ENCODE data around the gene RAB34. TPM values are rescaled to one million over a fixed set of nuclear protein-coding genes. Genes with fewer than 3 reads are reported as not detected.

Gene RAB34
- polyA plus RNA-seq, 1 experiment, result 389 TPM

- Histone ChIP-seq H3K27me3 (ENCODE audit: control insufficient read depth, insufficient read depth, low read length) (no peaks in the 10 kb centered on the region), H3K4me3 (ENCODE audit: low read depth, low read length) (no peak overlapping the region), H3K9me3 (ENCODE audit: control insufficient read depth, insufficient read depth, low read length) (no peaks in the 10 kb centered on the region; the same call in 1 of the 2 replicates), H3K27ac (ENCODE audit: low read depth, low read length) (peak overlapping the region; percentile 11)
- TF ChIP-seq, protein P1, sequence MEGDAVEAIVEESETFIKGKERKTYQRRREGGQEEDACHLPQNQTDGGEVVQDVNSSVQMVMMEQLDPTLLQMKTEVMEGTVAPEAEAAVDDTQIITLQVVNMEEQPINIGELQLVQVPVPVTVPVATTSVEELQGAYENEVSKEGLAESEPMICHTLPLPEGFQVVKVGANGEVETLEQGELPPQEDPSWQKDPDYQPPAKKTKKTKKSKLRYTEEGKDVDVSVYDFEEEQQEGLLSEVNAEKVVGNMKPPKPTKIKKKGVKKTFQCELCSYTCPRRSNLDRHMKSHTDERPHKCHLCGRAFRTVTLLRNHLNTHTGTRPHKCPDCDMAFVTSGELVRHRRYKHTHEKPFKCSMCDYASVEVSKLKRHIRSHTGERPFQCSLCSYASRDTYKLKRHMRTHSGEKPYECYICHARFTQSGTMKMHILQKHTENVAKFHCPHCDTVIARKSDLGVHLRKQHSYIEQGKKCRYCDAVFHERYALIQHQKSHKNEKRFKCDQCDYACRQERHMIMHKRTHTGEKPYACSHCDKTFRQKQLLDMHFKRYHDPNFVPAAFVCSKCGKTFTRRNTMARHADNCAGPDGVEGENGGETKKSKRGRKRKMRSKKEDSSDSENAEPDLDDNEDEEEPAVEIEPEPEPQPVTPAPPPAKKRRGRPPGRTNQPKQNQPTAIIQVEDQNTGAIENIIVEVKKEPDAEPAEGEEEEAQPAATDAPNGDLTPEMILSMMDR (IDR thresholded peaks at IDR 0.05; ENCODE audit: low read depth, low read length), result no peak
- POLR2A ChIA-PET, result interaction anchor here (0.6 to 1.0 kb wide), 2 partner anchors 9 to 98 kb away, joined by 3 read pairs; no protein-coding TSS in a partner anchor
- CTCF ChIA-PET, result no interaction called here
- no peak for DNase-seq (ENCODE audit: low read depth, low spot score)
Measured at GRCh38 chr17:28704219-28704858, 13.3 kb downstream of the RAB34 start.

DNA sequence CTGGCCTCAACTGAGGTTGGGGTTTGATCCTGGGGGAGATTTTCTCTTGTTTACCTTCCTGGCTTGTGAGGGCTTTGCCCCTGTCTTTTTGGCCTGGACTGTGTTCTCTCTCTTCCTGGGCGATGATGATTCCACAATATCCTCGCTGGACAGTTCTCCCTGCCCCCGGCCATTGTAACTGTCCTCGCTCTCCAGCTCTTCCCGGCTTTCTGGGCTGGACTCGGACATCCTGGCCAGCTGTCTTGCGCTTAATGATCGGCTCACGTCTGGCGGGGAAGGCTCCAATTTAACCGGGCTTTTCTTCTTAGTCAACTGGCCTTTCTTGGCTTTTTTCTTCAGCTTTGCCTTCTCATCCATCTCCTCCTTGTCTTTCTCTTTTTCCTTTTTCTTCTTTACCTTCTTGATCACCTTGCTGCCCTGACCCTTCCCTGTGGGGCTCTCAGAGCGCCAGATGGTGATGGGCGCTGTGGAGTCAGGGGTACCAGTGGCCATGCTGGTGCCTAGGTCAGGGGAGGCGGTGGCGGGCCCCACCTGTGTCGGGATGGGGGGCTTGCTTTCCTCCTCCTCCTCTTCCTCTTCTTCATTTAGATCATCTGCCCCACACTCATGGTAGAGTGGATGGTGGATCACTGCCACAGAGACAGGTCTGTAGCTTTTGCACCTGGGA is 14.0 kb downstream of the RAB34 start:
- DNase-seq (ENCODE audit: low read depth, low spot score), result no peak

DNA sequence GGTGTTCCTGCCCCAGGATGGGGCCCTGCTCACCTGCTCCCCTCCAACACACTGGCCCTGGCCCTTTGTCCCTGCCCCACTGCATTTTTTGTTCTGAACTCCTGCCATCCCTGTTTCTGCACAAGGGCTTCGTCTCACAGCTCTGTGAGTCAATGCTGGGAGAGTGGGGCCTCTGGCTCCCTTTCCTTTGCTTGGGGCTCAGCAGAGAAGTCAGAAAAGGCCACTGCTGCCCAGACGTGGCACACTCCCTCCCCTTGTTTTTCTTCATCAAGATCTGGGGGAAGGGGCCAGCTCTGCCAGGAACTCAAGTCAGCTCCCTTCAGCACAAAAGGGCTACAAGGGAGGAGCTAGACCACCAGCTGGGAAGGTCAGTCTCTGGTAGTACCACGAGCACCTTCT is 14.9 kb downstream of the RAB34 start:
- TF ChIP-seq, protein P1 (IDR thresholded peaks at IDR 0.05; ENCODE audit: low read depth, low read length), result no peak
- ChIA-PET CTCF (no interaction called here), POLR2A (interaction anchor here (1.3 kb wide), 1 partner anchor 9 kb away, joined by 5 read pairs; the partner anchor contains the start of gene PROCA1)
- Histone ChIP-seq H3K4me3 (ENCODE audit: low read depth, low read length) (no peak overlapping the region), H3K27me3 (ENCODE audit: control insufficient read depth, insufficient read depth, low read length) (no peaks in the 10 kb centered on the region), H3K27ac (ENCODE audit: low read depth, low read length) (no peak overlapping the region), H3K9me3 (ENCODE audit: control insufficient read depth, insufficient read depth, low read length) (no peaks in the 10 kb centered on the region; the same call in 1 of the 2 replicates)
- DNase-seq (ENCODE audit: low read depth, low spot score), result no peak

More for the DNA sequence above, 14.0 kb downstream of the RAB34 start:
- Histone ChIP-seq H3K27ac (ENCODE audit: low read depth, low read length) (no peak overlapping the region), H3K4me3 (ENCODE audit: low read depth, low read length) (no peak overlapping the region), H3K27me3 (ENCODE audit: control insufficient read depth, insufficient read depth, low read length) (no peaks in the 10 kb centered on the region), H3K9me3 (ENCODE audit: control insufficient read depth, insufficient read depth, low read length) (no peaks in the 10 kb centered on the region; the same call in 1 of the 2 replicates)
- TF ChIP-seq, protein P1 (IDR thresholded peaks at IDR 0.05; ENCODE audit: low read depth, low read length), result no peak
- POLR2A ChIA-PET, result interaction anchor here (0.6 kb wide), 1 partner anchor 97 kb away, joined by 3 read pairs; no protein-coding TSS in a partner anchor
- CTCF ChIA-PET, result no interaction called here

GRCh38 chr17:28702026-28702751 is 15.5 kb downstream of the RAB34 start:
- TF ChIP-seq, protein P1 (IDR thresholded peaks at IDR 0.05; ENCODE audit: low read depth, low read length), result no peak
- H3K9me3 ChIP-seq (ENCODE audit: control insufficient read depth, insufficient read depth, low read length), result no peaks in the 10 kb centered on the region; the same call in 1 of the 2 replicates
- ChIA-PET POLR2A (interaction anchor here (1.3 to 1.7 kb wide), 2 partner anchors 10 to 40 kb away, joined by 3 to 5 read pairs; partner anchors contain the start of genes PROCA1, SDF2 and SUPT6H), CTCF (no interaction called here)
- no peaks in the 10 kb centered on the region for H3K27me3 ChIP-seq (ENCODE audit: control insufficient read depth, insufficient read depth, low read length)
- DNase-seq (ENCODE audit: low read depth, low spot score), result no peak
- H3K27ac ChIP-seq (ENCODE audit: low read depth, low read length), result no peak overlapping the region
- no peak overlapping the region for H3K4me3 ChIP-seq (ENCODE audit: low read depth, low read length)

Measured in AG04450 (cell line).